Stimulated activated naive CD8-positive, alpha-beta T cell treated with anti-CD3 and anti-CD28 coated beads, Interleukin-15, Interleukin-2, amounts not matched to agents 100 ng/mL and 50 ng/mL, for 24 hours (primary cell): Measurements from ENCODE around the gene NR5A1.

Experiments
- H3K27ac Mint-ChIP-seq: one replicate; pipeline ENCODE4 v1.8.0; 2021; ENCODE audit warnings: mild to moderate bottlenecking, mixed read lengths
- H3K27me3 Mint-ChIP-seq: one replicate; pipeline ENCODE4 v1.8.0; 2021; ENCODE audit warnings: mixed read lengths
- H3K36me3 Mint-ChIP-seq: one replicate; pipeline ENCODE4 v1.8.0; 2021; ENCODE audit warnings: low read depth, mixed read lengths
- H3K4me1 Mint-ChIP-seq: one replicate; pipeline ENCODE4 v1.8.0; 2021; ENCODE audit warnings: low read depth, mixed read lengths
- H3K4me3 Mint-ChIP-seq: one replicate; pipeline ENCODE4 v1.8.0; 2021; ENCODE audit warnings: mild to moderate bottlenecking, mixed read lengths
- H3K9me3 Mint-ChIP-seq: one replicate; pipeline ENCODE4 v1.8.0; 2021; ENCODE audit warnings: mixed read lengths

Gene NR5A1

DNA sequence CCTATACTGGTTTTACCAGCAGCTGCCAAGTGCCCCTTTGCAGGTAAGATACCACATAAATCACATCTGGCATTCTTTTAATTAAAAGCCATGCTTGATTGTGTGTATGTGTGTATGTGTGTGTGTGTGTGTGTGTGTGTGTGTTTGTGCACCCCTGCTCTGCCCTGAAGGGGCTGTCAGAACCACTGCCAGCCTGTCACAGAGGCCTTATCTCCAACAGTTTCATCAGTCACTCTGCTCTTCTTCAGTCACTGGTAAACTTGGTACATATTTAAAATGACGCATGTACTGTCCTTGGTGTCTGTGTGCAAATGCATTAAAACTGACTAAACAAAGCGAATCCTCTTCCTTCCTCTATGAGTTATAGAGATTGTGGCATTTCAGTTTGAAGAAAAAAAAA is 19.0 kb upstream of the NR5A1 start:
- Mint-ChIP-seq H3K36me3 (no peaks in the 10 kb centered on the region), H3K27me3 (no peaks in the 10 kb centered on the region), H3K9me3 (no peaks in the 10 kb centered on the region), H3K4me3 (no peak overlapping the region), H3K27ac (no peak overlapping the region), H3K4me1 (no peaks in the 10 kb centered on the region)

DNA sequence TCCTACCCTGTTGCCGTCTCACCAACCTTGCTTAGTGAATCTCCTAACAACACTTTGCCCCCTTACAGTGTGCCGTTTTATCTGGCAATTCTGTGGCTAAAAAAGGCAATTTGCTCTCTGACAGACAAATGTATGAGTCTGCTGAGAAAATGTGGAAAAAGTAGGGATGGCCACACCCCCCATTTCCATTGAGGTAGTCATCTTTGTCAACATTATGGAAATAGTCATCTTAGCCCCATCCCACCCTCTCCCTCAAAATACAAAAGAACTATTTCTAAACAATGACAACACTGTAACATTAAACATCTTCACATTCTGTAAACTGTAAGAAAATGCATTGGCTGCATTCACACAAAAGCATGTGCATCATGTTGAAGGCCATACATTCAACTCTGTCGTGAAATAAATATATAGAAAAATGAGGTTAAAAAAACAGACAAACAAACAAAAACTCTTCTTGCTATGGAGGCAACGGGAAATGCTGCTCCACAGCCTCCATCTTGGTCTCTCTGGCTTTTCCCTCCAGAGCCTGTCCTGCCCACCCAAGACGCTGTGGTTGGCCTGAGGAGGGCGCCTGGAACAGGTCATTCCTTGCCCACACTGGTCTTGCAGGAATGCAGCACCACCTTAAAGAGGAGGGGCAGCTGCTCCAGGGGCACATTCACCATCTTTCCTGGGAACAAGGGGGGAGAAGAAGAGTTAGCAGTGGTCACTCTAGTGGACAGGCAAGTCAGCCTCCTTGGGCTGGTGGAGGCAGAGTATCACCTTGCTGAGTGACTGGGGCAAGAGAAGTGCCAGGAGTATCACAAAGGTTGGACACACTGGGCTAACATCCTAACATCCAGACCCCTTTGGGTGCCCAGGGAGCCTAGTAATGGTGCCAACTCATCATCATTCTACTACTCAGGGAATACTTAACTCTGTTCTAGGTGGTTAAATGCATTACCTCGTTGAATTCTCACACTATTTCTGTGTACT is 15.2 kb upstream of the NR5A1 start:
- Mint-ChIP-seq H3K4me1 (no peaks in the 10 kb centered on the region), H3K27me3 (peaks cover 3% of the 10 kb centered on the region), H3K9me3 (no peaks in the 10 kb centered on the region), H3K36me3 (no peaks in the 10 kb centered on the region), H3K27ac (no peak overlapping the region), H3K4me3 (no peak overlapping the region)

- Mint-ChIP-seq H3K9me3 (no peaks in the 10 kb centered on the region), H3K27ac (no peak overlapping the region)
These were observed 13.9 kb upstream of the NR5A1 start for GRCh38 chr9:124521142-124521541.

GRCh38 chr9:124520206-124520596 is 13.0 kb upstream of the NR5A1 start:
- Mint-ChIP-seq H3K27me3 (peaks cover 3% of the 10 kb centered on the region), H3K27ac (no peak overlapping the region), H3K9me3 (no peaks in the 10 kb centered on the region), H3K4me3 (no peak overlapping the region), H3K36me3 (no peaks in the 10 kb centered on the region), H3K4me1 (no peaks in the 10 kb centered on the region)

More at GRCh38 chr9:124521142-124521541, 13.9 kb upstream of the NR5A1 start:
- Mint-ChIP-seq H3K36me3 (no peaks in the 10 kb centered on the region), H3K27me3 (peaks cover 3% of the 10 kb centered on the region), H3K4me3 (no peak overlapping the region), H3K4me1 (no peaks in the 10 kb centered on the region)

- Mint-ChIP-seq H3K27ac (no peak overlapping the region), H3K27me3 (peaks cover 5% of the 10 kb centered on the region), H3K9me3 (no peaks in the 10 kb centered on the region), H3K4me1 (no peaks in the 10 kb centered on the region), H3K4me3 (no peak overlapping the region), H3K36me3 (no peaks in the 10 kb centered on the region)
These were observed 10.9 kb upstream of the NR5A1 start for GRCh38 chr9:124518116-124518515.

- no peaks in the 10 kb centered on the region for H3K9me3 Mint-ChIP-seq
- H3K4me1 Mint-ChIP-seq = no peaks in the 10 kb centered on the region
- peaks cover 7% of the 10 kb centered on the region for H3K27me3 Mint-ChIP-seq
- no peaks in the 10 kb centered on the region for H3K36me3 Mint-ChIP-seq
- H3K4me3 Mint-ChIP-seq = no peak overlapping the region
- H3K27ac Mint-ChIP-seq = no peak overlapping the region
These were observed 10.4 kb upstream of the NR5A1 start for GRCh38 chr9:124517600-124517999.

GRCh38 chr9:124514874-124515273 is 7.7 kb upstream of the NR5A1 start:
- peaks cover 4% of the 10 kb centered on the region for H3K27me3 Mint-ChIP-seq
- no peak overlapping the region for H3K4me3 Mint-ChIP-seq
- H3K9me3 Mint-ChIP-seq = no peaks in the 10 kb centered on the region
- H3K27ac Mint-ChIP-seq = no peak overlapping the region
- H3K36me3 Mint-ChIP-seq = no peaks in the 10 kb centered on the region
- no peaks in the 10 kb centered on the region for H3K4me1 Mint-ChIP-seq

DNA sequence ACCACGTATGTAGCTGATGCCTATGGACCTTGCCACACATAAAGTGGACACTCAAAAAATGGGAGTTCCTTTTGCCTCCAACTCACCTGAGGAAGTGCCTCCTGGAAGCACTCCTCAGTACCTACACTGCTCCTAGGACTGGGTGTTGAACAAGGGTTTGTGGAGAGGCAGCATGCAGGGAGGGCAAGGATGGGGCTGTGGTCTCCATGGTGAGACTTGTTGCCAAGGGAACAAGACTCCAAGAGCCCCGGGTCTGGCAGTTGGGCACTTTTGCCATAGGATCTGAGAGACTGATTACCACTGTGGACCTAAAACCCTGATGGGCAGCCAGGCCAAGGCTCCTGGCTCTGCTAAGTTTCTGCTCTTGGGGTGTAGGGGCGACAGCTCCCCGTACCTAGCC is 6.9 kb upstream of the NR5A1 start:
- no peak overlapping the region for H3K4me3 Mint-ChIP-seq
- no peaks in the 10 kb centered on the region for H3K4me1 Mint-ChIP-seq
- H3K9me3 Mint-ChIP-seq = no peaks in the 10 kb centered on the region
- H3K27ac Mint-ChIP-seq = no peak overlapping the region
- peaks cover 4% of the 10 kb centered on the region for H3K27me3 Mint-ChIP-seq
- H3K36me3 Mint-ChIP-seq = no peaks in the 10 kb centered on the region

DNA sequence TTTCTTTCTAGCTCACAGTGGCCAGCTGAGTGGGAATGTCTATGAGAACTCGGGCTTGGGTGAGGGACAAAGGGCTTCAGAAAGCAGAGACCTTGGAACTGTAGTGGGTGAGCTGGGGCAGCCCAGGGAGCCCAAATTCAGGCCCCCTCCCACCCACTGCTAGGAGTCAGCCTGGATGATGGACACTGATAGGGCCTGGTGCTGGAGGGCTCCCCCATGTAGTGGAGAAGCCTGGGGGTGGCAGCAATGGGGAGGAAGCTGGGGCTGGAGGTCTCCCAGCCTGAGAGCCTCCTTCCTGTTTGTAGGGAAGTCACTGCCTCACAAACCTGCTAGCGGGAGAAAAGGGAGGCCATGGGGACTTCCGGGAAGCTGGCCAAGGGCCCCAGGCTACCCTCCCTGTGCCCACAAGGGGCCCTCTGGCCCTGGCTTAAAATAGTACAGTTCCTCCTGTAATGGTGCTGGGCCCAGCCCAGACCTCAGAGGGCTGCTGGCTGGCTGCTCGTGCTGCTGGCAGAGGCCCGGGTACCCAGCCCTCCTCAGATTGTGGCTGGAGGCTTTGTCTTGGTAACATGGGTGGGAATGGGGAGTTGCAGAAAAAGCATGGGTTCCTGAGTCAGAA is 6.3 kb upstream of the NR5A1 start:
- no peak overlapping the region for H3K27ac Mint-ChIP-seq
- H3K27me3 Mint-ChIP-seq = peaks cover 4% of the 10 kb centered on the region
- H3K9me3 Mint-ChIP-seq = no peaks in the 10 kb centered on the region
- no peak overlapping the region for H3K4me3 Mint-ChIP-seq
- H3K36me3 Mint-ChIP-seq = no peaks in the 10 kb centered on the region
- no peaks in the 10 kb centered on the region for H3K4me1 Mint-ChIP-seq

DNA sequence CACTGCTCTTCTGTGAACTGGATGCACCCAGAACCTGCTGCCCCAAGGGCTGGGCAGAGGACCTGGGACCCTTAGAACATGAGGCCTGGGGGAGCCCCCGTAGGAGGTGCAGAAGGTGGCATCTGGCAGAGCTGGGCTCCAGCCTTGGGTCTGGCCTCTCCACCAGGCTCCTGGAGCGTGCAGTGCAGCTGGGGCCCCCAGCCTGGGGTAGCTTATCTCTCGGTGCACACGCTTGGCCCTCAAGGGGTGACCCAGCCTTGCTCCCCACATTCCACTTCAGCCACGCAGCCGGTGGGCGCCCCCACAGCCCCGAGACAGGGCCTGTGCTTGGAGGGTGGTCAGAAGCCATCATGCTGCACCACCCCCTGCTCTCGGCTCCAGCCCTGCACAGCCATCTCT is 5.6 kb upstream of the NR5A1 start:
- Mint-ChIP-seq H3K4me3 (no peak overlapping the region), H3K27me3 (peaks cover 4% of the 10 kb centered on the region), H3K36me3 (no peaks in the 10 kb centered on the region), H3K27ac (no peak overlapping the region), H3K9me3 (no peaks in the 10 kb centered on the region), H3K4me1 (no peaks in the 10 kb centered on the region)

GRCh38 chr9:124511891-124512805 is 4.9 kb upstream of the NR5A1 start:
- Mint-ChIP-seq H3K4me3 (no peak overlapping the region), H3K4me1 (no peaks in the 10 kb centered on the region), H3K9me3 (no peaks in the 10 kb centered on the region)

DNA sequence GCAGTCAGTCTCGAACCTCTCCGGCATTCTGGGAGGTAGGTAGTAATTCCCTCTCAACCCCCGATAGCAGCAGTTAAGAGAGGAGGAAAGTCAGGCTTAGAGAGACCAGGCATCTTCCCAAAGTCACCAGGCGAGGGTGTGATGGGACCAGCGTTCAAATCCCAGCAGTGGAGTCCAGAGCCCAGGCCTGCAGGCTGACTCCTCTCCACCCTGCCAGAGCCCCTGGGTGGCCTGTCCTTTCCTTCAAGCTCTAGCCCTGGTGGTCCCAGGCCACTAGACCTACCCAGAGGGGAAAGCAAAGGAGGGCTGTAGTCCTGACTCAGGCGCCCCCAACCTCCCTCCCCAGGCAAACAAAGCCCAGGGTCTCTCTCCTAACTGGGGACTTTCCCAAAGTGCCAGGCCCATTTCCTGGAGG is 4.2 kb upstream of the NR5A1 start:
- Mint-ChIP-seq H3K36me3 (no peaks in the 10 kb centered on the region), H3K4me3 (no peak overlapping the region), H3K27me3 (peaks cover 4% of the 10 kb centered on the region), H3K4me1 (no peaks in the 10 kb centered on the region), H3K9me3 (no peaks in the 10 kb centered on the region), H3K27ac (no peak overlapping the region)

More at GRCh38 chr9:124511891-124512805, 4.9 kb upstream of the NR5A1 start:
- H3K36me3 Mint-ChIP-seq = no peaks in the 10 kb centered on the region
- H3K27me3 Mint-ChIP-seq = peaks cover 4% of the 10 kb centered on the region
- no peak overlapping the region for H3K27ac Mint-ChIP-seq

DNA sequence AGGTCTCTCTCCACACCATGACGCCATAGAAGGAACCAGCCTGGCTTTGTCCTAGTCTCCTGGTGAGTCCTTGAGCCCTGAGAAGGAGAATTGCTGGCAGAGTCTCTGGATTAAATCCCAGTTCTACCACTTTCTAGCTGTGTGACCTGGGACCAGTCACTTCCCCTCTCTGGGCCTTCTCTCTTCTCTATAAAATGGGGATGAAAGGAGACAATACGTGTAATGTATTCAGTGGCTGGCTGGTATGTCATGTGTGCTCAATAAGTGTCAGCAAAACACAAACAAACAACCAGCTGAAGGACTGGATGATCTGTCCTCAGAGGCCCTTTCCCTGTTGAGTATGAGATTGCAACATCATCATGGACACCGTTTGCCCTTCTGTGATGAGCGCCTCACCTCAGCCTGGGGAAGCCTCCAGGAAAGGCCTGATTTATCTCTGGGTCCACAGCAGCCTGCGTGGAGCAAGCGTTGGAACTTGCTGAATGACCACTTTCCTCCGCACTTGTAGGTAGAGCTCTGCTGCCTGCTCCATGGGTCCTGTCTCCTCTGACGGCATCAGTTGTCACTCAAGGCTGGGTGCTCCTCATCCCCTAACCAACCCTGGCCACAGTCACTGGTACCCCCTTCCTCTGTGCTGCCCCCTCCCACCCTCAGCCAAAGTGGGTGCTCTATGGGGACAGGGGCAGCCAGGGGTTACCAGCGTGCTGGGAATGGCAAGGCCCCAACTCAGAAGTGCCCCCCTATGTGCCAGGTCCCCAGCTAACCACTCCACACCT is 3.6 kb upstream of the NR5A1 start:
- Mint-ChIP-seq H3K27ac (no peak overlapping the region), H3K4me1 (no peaks in the 10 kb centered on the region), H3K36me3 (no peaks in the 10 kb centered on the region), H3K4me3 (no peak overlapping the region), H3K27me3 (peaks cover 4% of the 10 kb centered on the region), H3K9me3 (no peaks in the 10 kb centered on the region)

DNA sequence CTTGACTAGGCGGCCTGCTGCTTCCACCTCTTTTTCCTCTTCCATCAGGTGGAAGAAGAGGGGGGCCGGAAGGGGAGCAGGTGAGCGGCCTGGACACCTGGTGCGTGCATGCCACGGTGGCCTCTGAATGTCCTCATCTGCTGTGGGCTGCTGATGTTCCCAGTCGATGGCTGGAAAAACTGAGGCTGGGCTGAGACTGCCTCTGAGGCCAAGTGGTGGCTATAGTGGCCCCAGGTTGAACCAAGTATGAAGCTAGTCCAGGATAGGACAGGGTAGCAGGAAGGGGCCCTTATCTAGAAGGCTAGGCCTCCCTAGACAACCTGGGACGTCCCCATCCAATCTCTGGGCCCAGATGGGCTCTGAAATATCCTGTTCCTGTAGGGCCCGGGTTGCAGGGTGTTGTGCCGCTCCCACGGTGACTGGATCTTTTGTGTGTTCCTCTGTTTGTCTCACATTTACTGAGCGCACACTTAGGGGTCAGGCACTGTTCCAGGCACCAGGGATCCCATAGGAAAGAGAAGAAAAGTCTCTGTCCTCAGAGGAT is 753 bp upstream of the NR5A1 start:
- H3K9me3 Mint-ChIP-seq = no peaks in the 10 kb centered on the region
- no peaks in the 10 kb centered on the region for H3K36me3 Mint-ChIP-seq
- H3K4me3 Mint-ChIP-seq = no peak overlapping the region
- peaks cover 12% of the 10 kb centered on the region for H3K4me1 Mint-ChIP-seq
- H3K27me3 Mint-ChIP-seq = peaks cover 13% of the 10 kb centered on the region
- H3K27ac Mint-ChIP-seq = no peak overlapping the region
